Thymus (tissue), 11 donors: ENCODE measurements around the gene HELZ. TPM values are rescaled to one million over a fixed set of nuclear protein-coding genes. Genes with fewer than 3 reads are reported as not detected.
"Not testable (repeated sequence)": the region's sequence is repeated elsewhere in the genome, so short reads cannot be mapped to it uniquely, and the experiment has no call there.

Source experiments
- DNase-seq, 9 donors: peaks; one replicate each; pipeline ENCODE4 v3.0.0-alpha.2; 2013; ENCODE audit warnings: low spot score in 9 of 9, low read depth in 6 of 9, missing footprints in 1 of 9
- H3K27ac ChIP-seq, 2 donors: one replicate each; pipeline ENCODE4 v1.5.1; 2013; ENCODE audit warnings: control low read depth in 1 of 2, low read depth in 1 of 2, low read length in 1 of 2, mild to moderate bottlenecking in 1 of 2, moderate library complexity in 1 of 2
- H3K27me3 ChIP-seq, 2 donors: one replicate each; pipeline ENCODE4 v1.5.1; 2013; ENCODE audit warnings: low read length in 1 of 2; ENCODE audit not compliant: control insufficient read depth in 2 of 2, insufficient read depth in 1 of 2
- H3K36me3 ChIP-seq, 2 donors: one replicate each; pipeline ENCODE4 v1.5.1; 2013; ENCODE audit warnings: low read length in 1 of 2, mild to moderate bottlenecking in 1 of 2, moderate library complexity in 1 of 2; ENCODE audit not compliant: control insufficient read depth in 2 of 2, insufficient read depth in 2 of 2
- H3K4me1 ChIP-seq, 2 donors: one replicate each; pipeline ENCODE4 v1.5.1; 2013; ENCODE audit warnings: low read length in 2 of 2; ENCODE audit not compliant: control insufficient read depth in 2 of 2, insufficient read depth in 2 of 2
- H3K4me3 ChIP-seq, 2 donors: one replicate each; pipeline ENCODE4 v1.5.1; 2013; ENCODE audit warnings: low read length in 2 of 2, control low read depth in 1 of 2, mild to moderate bottlenecking in 1 of 2
- H3K9me3 ChIP-seq, 2 donors: one replicate each; pipeline ENCODE4 v1.5.1; 2013; ENCODE audit warnings: low read length in 1 of 2, mild to moderate bottlenecking in 1 of 2; ENCODE audit not compliant: control insufficient read depth in 2 of 2, insufficient read depth in 1 of 2
- WGBS: extraction: QIAGEN DNeasy Blood & Tissue Kit; methylation state at CpG from one replicate; pipeline ENCODE4 v1.1.7; 2013; 5-methylcytosine and 5-hydroxymethylcytosine counted together
- polyA plus RNA-seq: library from polyadenylated mRNA; stranded (reverse); fragments of 200-250 nt; gene quantifications from one replicate; pipeline ENCODE4 v1.2.3, GENCODE V29; 2013
- total RNA-seq: library from RNA; stranded (reverse); fragments of 120-200 nt; gene quantifications from one replicate; pipeline ENCODE4 v1.2.4, GENCODE V29; 2013
- donor health status: healthy.

HELZ gene
- total and polyA plus RNA-seq, 2 donors: 8.2 to 27.5 TPM

DNA sequence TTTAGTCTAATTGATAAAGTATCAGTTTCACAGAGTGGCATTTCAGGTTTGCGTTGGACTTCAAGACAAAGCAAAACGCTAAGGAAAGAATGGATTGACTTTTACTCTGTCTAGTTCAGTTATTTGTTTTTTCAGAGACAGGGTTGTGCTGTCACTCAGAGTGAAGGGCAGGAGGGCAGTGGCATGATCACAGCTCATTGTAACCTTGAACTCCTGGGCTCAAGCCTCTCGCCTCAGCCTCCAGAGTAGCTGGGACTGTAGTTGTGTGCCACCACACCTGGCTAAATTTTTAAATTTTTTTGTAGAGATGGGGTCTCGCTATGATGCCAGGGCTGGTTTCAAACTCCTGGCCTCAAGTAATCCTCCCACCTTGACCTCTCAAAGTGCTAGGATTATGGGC is 114.2 kb downstream of the HELZ start:
- Histone ChIP-seq H3K27me3 (no peaks in the 10 kb centered on the region), H3K9me3 (no peaks in the 10 kb centered on the region), H3K4me3 (no peak overlapping the region), H3K27ac (no peak overlapping the region), H3K36me3 (peaks cover 7 to 35% of the 10 kb centered on the region in 2 donors), H3K4me1 (no peaks in the 10 kb centered on the region)
- 98% methylated on average over 4 of the region's 4 CpGs for WGBS
- no peak for DNase-seq

DNA sequence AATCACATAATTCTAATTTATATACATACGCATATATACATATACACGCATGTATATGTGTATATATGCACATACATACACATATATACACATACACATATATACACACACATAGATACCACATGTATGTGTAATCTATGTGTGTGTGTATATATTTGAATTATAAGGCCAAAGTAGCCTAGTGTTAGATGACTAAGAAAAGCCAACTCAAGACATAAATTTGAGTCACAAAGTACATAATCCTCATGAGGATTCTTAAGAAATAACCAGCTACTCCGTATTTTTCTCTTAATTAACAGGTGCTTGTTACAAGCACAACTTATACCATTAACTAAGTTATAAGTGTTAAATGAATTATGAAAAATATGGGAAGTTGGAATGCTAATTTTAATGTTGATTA is 115.7 kb downstream of the HELZ start:
- Histone ChIP-seq H3K4me1 (no peaks in the 10 kb centered on the region), H3K36me3 (peaks cover 4 to 39% of the 10 kb centered on the region in 2 donors), H3K27me3 (no peaks in the 10 kb centered on the region), H3K4me3 (no peak overlapping the region), H3K9me3 (no peaks in the 10 kb centered on the region), H3K27ac (no peak overlapping the region)
- WGBS: 94% methylated on average over 3 of the region's 3 CpGs
- no peak for DNase-seq

DNA sequence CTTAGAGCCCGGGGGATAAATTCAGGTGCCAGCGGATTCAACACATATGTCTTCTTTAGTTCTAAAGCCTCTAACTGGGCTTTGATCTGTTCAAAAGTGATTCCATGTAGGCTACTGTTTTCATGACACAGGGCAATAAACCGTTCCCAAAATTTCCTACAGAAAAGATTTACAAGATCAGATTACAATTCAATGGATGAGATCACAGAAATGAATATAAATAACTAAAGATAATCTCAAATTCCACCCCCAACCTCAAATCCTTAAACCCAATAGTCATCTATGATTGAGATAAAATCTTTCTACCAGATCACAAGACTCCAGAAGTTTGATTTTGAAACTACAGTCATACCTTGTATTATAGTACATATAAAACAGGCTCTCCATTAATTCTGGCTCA is 116.3 kb downstream of the HELZ start:
- 98% methylated on average over 3 of the region's 3 CpGs for WGBS
- DNase-seq: no peak
- Histone ChIP-seq H3K4me3 (no peak overlapping the region), H3K27me3 (no peaks in the 10 kb centered on the region), H3K27ac (no peak overlapping the region), H3K36me3 (peaks cover 4 to 39% of the 10 kb centered on the region in 2 donors), H3K4me1 (no peaks in the 10 kb centered on the region), H3K9me3 (no peaks in the 10 kb centered on the region)

DNA sequence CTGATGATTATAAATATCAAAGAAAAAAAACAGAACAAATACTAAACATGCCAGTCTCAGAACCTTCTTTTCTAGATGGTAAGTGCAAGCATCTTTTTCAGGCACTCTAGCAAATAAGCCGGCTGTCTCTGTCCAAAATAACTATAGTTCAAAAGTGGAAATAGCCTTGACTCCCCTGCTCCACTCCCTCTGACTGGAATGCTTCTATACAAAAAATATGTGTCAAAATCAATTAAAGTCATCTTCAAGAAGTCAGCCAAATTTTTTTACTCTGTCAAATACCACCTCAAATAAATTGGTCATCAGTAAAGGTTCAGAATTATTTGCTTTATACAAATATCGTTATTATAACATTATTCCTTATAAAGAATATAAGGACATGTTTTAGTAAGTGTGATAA is 117.1 kb downstream of the HELZ start:
- H3K36me3 ChIP-seq: peaks cover 4 to 33% of the 10 kb centered on the region in 2 donors
- no peaks in the 10 kb centered on the region for H3K27me3 ChIP-seq

DNA sequence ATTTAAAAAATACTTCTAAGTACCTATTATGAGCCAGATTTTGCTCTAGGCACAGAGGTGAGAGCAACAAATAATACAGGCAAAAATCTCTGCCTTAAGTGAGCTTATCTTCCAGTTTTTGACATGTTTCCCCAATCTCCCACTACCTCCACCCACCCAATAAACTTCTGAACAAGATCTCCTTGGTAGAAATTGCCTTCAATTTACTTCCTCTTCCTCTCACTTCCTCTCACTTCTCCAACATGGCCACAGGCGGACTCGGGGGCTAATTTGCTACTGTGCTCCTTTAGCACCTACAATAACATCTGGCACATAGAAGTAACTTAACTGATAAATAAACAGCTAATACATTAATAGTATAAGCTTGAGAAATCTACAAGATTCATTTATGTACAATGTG is 118.0 kb downstream of the HELZ start:
- Histone ChIP-seq H3K36me3 (peaks cover 8 to 38% of the 10 kb centered on the region in 2 donors), H3K4me1 (no peaks in the 10 kb centered on the region), H3K27me3 (no peaks in the 10 kb centered on the region), H3K9me3 (no peaks in the 10 kb centered on the region), H3K27ac (no peak overlapping the region), H3K4me3 (no peak overlapping the region)
- WGBS: 44% methylated on average over 2 of the region's 2 CpGs
- DNase-seq: no peak

More for the DNA sequence above, 117.1 kb downstream of the HELZ start:
- Histone ChIP-seq H3K4me3 (no peak overlapping the region), H3K27ac (no peak overlapping the region), H3K4me1 (no peaks in the 10 kb centered on the region), H3K9me3 (no peaks in the 10 kb centered on the region)
- DNase-seq: no peak
- WGBS: 97% methylated on average over 2 of the region's 2 CpGs

DNA sequence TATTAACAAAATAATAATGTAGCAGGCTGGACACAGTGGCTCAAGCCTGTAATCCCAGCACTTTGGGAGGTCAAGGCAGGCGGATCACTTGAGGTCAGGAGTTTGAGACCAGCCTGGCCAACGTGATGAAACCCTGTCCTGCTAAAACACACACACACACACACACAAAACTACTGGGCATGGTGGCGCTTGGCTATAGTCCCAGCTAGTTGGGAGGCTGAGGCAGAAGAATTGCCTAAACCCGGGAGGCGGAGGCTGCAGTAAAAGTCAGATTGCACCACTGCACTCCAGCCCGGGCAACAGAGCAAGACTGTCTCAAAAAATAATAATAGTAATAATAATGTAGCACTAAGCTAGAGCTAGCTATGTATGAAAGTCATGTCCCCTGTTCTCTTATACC is 118.5 kb downstream of the HELZ start:
- H3K4me3 ChIP-seq, H3K27me3 ChIP-seq, H3K27ac ChIP-seq, DNase-seq, H3K4me1 ChIP-seq, H3K9me3 ChIP-seq: not testable (repeated sequence)
- 98% methylated on average over 6 of the region's 6 CpGs for WGBS
- H3K36me3 ChIP-seq: peaks cover 8 to 40% of the 10 kb centered on the region in 2 donors

DNA sequence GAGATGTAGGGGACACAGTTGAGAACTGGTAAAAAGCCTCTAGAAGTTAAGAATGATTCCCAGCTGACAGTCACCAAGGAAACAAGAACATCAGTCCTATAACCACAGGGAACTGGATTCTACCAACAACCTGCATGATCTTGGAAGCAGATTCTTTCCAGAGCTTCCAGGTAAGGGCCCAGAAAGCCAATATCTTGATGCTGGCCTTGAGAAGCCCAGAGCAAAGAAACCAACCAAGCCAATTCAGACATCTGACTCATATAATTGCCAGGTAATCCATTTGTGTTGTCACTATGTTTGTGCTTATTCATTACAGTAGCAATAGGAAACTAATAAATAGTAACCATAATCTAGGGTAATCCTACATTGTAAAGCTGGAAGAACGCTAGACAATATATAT is 119.1 kb downstream of the HELZ start:
- no peak overlapping the region for H3K4me3 ChIP-seq
- H3K36me3 ChIP-seq: peaks cover 11 to 44% of the 10 kb centered on the region in 2 donors
- DNase-seq: no peak
- WGBS: 99% methylated on average over 1 of the region's 1 CpG
- no peak overlapping the region for H3K27ac ChIP-seq
- no peaks in the 10 kb centered on the region for H3K4me1 ChIP-seq
- no peaks in the 10 kb centered on the region for H3K9me3 ChIP-seq
- H3K27me3 ChIP-seq: no peaks in the 10 kb centered on the region

DNA sequence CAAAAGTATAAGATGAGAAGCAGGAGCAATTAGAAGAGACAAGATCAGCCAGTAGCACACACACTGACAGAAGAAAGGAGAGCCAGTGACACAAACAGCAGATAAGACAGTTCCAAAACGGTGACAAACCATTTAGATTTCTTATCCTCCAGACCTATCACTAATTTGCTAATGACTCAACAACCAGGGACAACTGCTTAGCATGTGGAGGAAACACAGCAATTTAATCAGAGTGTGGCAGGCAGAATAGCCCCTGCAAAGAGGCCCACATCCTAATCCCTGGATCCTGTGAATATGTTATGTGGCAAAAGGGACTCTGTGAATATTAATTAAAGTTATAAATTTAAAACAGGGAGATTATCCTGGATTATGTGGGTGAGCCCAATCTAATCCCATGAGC is 119.6 kb downstream of the HELZ start:
- no peaks in the 10 kb centered on the region for H3K4me1 ChIP-seq
- no peak overlapping the region for H3K4me3 ChIP-seq
- no peaks in the 10 kb centered on the region for H3K27me3 ChIP-seq
- WGBS: 90% methylated on average over 1 of the region's 1 CpG
- DNase-seq: no peak
- peaks cover 11 to 48% of the 10 kb centered on the region in 2 donors for H3K36me3 ChIP-seq
- no peak overlapping the region for H3K27ac ChIP-seq
- H3K9me3 ChIP-seq: no peaks in the 10 kb centered on the region

DNA sequence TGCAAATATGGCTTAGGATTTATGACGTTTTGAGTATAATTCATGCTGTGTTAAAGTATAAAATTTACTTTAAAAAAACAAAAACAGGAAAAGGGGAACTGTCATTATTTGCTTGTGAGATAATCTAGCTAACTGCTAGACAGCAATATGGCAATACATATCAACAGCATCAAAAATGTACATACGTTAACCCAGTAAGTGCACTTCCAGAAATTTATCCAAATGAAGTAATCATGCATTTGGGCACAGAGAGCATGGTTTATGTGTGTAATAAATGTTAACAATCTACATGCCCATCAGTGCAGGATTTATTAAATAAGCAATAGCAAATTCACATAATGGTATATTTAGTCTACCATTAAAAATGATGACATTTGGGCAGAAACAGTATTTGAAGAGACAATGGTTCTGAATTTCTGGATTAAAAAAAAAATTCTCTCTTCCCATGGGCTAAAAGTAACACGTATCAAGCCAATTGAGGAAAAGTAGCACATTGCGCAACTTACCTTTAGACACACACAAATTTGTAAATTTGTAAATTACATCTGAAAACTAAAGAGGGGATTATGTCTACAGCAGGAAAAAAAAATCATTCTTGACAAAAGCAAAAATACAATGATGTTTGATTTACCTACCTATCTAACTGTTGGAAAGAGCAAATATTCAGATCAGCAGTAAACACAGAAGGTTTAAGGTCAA is 120.4 kb downstream of the HELZ start:
- H3K36me3 ChIP-seq: peaks cover 15 to 54% of the 10 kb centered on the region in 2 donors
- H3K4me3 ChIP-seq: no peak overlapping the region
- H3K27ac ChIP-seq: no peak overlapping the region
- 97% methylated on average over 4 of the region's 4 CpGs for WGBS
- no peaks in the 10 kb centered on the region for H3K9me3 ChIP-seq
- H3K4me1 ChIP-seq: no peaks in the 10 kb centered on the region
- H3K27me3 ChIP-seq: no peaks in the 10 kb centered on the region
- no peak for DNase-seq
